BE2C (cell line): Measurements from ENCODE around the gene HS3ST4.

Source experiments
- DNase-seq: peaks from one replicate; pipeline ENCODE4 v3.0.0-alpha.2; 2020
- H3K27me3 ChIP-seq: fragments of 250-450 bp; sonication (Bioruptor Pico); 2 replicates; pipeline ENCODE4 v1.5.1; 2020; ENCODE audit warnings: mild to moderate bottlenecking
- H3K36me3 ChIP-seq: fragments of 250-450 bp; sonication (Bioruptor Pico); 2 replicates; pipeline ENCODE4 v1.5.1; 2020; ENCODE audit warnings: mild to moderate bottlenecking
- H3K4me1 ChIP-seq: fragments of 250-450 bp; sonication (Bioruptor Pico); 2 replicates; pipeline ENCODE4 v1.5.1; 2020
- H3K4me3 ChIP-seq: 2 replicates; pipeline ENCODE4 v1.5.1; 2011; ENCODE audit warnings: low read depth, low read length
- H3K9me3 ChIP-seq: fragments of 250-450 bp; sonication (Bioruptor Pico); 2 replicates; pipeline ENCODE4 v1.5.1; 2020
- TF ChIP-seq, protein P1 (sequence below): IDR thresholded peaks from 2 replicates; pipeline ENCODE4 v1.5.1; 2012; ENCODE audit warnings: mild to moderate bottlenecking, low read depth, low read length

HS3ST4 gene

DNA sequence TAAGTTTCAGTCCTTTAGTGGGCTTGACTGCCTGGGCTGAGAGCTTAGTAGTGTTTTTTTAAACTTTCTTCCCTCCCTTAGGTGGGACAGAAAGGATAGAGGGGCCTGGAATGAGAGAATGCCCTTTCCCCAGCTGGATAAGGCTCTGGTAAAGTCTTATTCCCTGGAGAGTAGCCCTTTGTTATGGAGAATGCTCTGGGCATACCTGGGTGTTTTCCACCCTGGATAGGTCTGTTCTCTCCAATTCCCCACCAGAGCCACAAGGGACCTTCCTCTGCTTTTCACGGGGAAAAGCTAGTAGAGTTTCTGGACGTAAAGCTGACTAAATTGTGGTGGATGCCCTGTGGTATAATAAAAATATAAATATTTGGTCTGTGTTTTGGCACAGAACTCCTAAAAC is 164.1 kb downstream of the HS3ST4 start:
- H3K9me3 ChIP-seq, result no peaks in the 10 kb centered on the region; the same call in none of the 2 replicates
- DNase-seq, result no peak
- H3K36me3 ChIP-seq, result no peaks in the 10 kb centered on the region
- no peak overlapping the region for H3K4me3 ChIP-seq
- no peaks in the 10 kb centered on the region for H3K27me3 ChIP-seq
- H3K4me1 ChIP-seq, result no peaks in the 10 kb centered on the region
- TF ChIP-seq, protein P1, sequence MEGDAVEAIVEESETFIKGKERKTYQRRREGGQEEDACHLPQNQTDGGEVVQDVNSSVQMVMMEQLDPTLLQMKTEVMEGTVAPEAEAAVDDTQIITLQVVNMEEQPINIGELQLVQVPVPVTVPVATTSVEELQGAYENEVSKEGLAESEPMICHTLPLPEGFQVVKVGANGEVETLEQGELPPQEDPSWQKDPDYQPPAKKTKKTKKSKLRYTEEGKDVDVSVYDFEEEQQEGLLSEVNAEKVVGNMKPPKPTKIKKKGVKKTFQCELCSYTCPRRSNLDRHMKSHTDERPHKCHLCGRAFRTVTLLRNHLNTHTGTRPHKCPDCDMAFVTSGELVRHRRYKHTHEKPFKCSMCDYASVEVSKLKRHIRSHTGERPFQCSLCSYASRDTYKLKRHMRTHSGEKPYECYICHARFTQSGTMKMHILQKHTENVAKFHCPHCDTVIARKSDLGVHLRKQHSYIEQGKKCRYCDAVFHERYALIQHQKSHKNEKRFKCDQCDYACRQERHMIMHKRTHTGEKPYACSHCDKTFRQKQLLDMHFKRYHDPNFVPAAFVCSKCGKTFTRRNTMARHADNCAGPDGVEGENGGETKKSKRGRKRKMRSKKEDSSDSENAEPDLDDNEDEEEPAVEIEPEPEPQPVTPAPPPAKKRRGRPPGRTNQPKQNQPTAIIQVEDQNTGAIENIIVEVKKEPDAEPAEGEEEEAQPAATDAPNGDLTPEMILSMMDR, result no peak

DNA sequence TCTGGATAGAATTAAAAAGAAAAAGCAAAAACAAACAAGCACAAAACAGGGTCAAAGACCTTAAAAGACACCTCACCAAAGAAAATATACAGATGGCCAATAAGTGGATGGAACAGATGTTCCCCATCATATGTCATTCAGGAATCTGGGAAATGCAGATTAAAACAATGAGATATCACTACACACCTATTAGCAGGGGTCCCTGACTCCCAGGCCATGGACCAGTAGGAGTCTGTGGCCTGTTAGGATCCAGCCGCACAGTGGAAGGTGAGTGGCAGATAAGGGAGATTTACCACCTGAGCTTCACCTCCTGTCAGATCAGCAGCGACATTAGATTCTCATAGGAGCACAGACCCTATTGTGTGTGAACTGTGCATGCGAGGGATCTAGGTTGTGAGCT is 167.9 kb downstream of the HS3ST4 start:
- H3K4me3 ChIP-seq, result no peak overlapping the region
- no peaks in the 10 kb centered on the region for H3K36me3 ChIP-seq
- DNase-seq, result no peak
- TF ChIP-seq, protein P1, result no peak
- H3K27me3 ChIP-seq, result no peaks in the 10 kb centered on the region
- H3K9me3 ChIP-seq, result no peaks in the 10 kb centered on the region; the same call in none of the 2 replicates
- H3K4me1 ChIP-seq, result no peaks in the 10 kb centered on the region

DNA sequence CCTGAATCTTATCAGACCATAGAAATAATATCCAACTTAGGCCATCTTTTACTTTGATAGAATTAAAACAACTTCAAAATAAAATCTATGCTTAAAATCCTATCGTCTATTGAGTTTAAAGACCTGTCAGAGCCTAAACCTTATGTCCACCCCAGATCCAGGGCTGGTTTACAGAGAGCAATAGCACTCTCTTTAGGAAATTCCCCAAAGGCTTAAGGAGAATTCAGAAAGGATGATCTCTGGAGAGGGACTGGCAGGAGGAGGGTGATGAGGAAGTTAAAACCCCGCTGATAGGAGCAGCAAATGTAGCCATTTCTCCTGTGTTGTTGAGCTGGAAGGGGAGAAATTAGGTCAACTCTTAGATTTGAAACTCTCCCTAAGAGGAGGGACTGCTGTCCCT is 175.3 kb downstream of the HS3ST4 start:
- H3K9me3 ChIP-seq, result no peaks in the 10 kb centered on the region; the same call in 1 of the 2 replicates
- no peak overlapping the region for H3K4me3 ChIP-seq
- no peak for DNase-seq
- TF ChIP-seq, protein P1, result no peak
- no peaks in the 10 kb centered on the region for H3K36me3 ChIP-seq
- no peaks in the 10 kb centered on the region for H3K27me3 ChIP-seq
- no peaks in the 10 kb centered on the region for H3K4me1 ChIP-seq

DNA sequence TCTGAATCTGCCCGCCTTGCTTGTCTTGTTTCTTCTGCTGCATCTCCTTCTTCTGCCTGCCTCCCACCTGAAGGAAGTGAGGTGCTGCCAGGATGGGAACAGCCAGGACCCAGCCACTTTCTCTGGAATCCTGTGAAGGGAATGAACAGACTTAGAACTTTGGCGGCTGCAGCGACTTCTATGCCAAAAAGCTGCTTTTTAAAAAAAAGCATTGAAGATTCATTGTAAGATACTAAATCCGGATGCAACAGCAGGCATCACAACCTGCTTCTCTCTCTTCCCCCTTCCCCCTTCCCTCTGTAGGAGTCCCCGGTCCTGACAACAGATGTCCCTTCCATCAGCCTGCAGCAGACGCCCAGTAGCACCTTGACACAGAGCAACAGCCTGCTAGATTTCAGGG is 176.3 kb downstream of the HS3ST4 start:
- Histone ChIP-seq H3K27me3 (no peaks in the 10 kb centered on the region), H3K4me1 (no peaks in the 10 kb centered on the region), H3K36me3 (no peaks in the 10 kb centered on the region), H3K4me3 (no peak overlapping the region), H3K9me3 (no peaks in the 10 kb centered on the region)
- TF ChIP-seq, protein P1, result no peak
- DNase-seq, result no peak

DNA sequence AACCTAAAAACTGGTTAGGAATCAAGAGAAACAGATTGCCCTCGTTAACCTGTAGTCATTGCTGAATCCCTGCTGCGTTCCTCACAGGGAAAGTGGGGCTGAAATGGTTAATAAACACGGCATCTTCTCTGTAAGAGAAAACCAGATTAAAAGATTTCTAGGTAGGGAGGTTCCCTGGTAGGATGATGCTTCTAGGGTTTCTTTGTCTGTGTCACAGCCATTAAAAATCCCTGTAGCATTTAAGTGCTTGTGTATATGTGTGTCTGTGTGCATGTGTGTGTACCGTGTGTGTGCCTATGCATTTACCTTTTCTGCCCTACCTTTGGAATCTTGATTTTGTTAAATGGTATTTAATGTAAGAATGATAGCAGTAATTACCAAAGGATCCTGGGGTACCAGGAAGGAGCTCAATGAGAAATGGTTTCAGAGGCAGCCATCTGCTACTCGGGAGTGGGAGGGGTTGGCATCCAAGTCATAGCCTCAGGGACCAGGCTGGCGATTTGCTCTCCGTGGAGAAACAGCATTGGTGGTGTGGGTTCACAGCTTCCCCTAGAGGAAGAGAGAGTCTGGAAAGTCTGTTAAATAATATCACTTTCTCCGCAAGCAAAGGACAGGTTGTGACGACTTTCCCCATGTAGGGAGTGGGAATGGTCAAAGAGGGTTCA is 177.1 kb downstream of the HS3ST4 start:
- TF ChIP-seq, protein P1, result no peak

DNA sequence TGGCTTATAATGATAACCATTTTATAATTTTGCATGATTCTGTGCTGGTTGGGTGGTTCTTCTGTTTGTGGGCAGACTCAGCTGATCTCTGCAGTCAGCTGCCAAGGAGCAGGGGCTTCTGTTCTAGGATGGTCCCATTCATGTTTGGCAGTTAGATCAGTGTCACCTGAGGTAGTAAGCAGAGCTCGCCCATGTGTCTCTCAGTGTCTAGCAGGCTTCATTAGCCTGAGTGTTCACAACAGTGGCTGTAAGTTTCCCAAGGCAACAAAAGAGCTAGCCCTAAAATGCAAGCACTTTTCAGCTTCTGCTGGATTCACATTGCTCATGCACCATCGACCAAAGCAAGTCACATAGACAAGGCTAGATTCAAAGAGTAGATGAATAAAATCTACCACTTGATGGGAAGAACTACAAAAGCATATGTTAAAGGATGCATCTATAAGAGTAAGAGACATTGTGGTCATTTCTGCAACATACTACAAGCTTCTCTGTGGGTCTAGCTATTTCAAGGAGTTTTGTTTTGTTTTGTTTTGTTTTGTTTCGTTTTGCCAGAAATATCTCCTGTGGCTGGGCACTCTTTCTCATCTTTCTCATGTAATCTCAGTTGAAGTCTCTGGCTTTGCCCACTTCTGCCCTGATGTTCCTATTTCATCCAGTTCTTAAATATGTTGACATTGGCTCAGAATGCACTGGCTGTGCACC is 180.8 kb downstream of the HS3ST4 start:
- Histone ChIP-seq H3K9me3 (no peaks in the 10 kb centered on the region), H3K4me3 (no peak overlapping the region), H3K36me3 (no peaks in the 10 kb centered on the region), H3K4me1 (no peaks in the 10 kb centered on the region), H3K27me3 (no peaks in the 10 kb centered on the region)
- DNase-seq, result no peak
- TF ChIP-seq, protein P1, result no peak

More for the DNA sequence above, 177.1 kb downstream of the HS3ST4 start:
- no peaks in the 10 kb centered on the region for H3K27me3 ChIP-seq
- no peak for DNase-seq
- H3K9me3 ChIP-seq, result no peaks in the 10 kb centered on the region
- no peak overlapping the region for H3K4me3 ChIP-seq
- H3K36me3 ChIP-seq, result no peaks in the 10 kb centered on the region
- H3K4me1 ChIP-seq, result no peaks in the 10 kb centered on the region
